GM15510 (cell line): ENCODE results near the gene COPRS.

ENCODE experiments used
- POLR2A ChIP-seq: IDR thresholded peaks from 3 replicates; pipeline ENCODE4 v1.6.1; 2011; ENCODE audit warnings: borderline replicate concordance; ENCODE audit not compliant: insufficient read length; ENCODE audit errors: extremely low read depth

Gene COPRS

DNA sequence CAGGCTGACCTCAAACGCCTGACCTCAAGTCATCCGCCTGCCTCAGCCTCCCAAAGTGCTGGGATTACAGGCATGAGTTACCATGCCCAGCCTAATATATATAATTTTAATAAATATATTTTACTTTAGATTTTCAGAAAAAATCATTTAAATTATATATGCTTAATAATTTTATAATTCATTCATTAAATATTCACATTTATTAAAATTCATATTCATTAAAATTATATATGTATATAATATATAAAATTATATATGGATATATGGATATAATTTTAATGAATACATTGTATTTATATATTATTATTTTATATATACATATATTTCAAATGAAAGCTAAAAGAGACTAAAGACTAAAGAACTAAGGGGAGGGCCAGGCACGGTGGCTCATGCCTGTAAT lies 29.4 kb downstream of the COPRS start:
- no peak for TF ChIP-seq POLR2A

- TF ChIP-seq POLR2A, result no peak
These were observed 32.9 kb downstream of the COPRS start for GRCh38 chr17:31825961-31826691.

DNA sequence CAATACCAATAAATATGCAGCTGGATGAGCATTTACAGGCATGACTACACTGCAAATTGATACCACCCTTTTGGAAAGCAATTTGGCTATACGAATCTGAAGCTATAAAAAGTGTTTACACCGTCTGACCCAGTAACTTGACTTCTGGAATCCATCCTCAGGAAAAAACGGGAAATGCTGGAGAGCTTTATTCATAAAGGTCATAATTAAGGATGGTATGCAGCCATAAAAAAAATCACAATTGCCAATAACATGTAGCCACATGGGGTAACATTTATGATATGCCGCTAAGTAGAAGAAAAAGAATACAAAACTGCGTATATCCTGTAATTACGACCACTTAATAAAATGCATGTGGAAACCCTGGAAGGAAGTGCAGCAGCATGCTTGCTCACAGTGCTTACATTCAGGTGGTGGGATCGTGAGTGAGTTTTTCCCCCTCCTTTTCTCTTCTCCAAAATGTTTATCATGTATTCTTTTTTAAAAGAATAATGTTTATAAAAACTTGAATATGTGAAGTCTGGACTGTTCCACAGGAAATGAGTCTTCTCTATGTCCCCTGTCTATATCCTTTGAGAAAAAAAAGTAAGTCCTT lies 34.2 kb downstream of the COPRS start:
- TF ChIP-seq POLR2A, result no peak

DNA sequence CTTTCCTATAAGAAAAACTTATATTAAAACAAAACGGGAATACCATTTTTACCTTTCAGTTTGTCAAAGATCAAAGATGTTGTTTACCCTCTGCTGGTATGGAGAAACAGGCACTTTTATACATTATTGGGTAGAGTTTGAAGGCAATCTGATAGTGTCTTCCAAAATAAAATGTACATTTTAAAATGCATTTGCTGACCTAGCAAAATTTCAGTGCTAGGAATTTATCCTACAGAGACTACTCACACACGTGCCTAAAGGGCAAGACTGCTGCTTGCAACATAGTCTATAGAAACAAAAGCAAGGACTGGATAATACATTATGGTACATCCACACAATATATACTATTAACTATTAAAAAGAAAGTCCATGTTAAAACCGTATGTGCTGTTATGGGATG lies 36.0 kb downstream of the COPRS start:
- TF ChIP-seq POLR2A, result no peak

GRCh38 chr17:31820691-31821435 lies 38.2 kb downstream of the COPRS start:
- TF ChIP-seq POLR2A, result no peak

- no peak for TF ChIP-seq POLR2A
These were observed 39.5 kb downstream of the COPRS start for GRCh38 chr17:31819578-31819977.

- no peak for TF ChIP-seq POLR2A
These were observed 43.8 kb downstream of the COPRS start for GRCh38 chr17:31815212-31815730.

- no peak for TF ChIP-seq POLR2A
These were observed 47.9 kb downstream of the COPRS start for GRCh38 chr17:31811101-31811500.

GRCh38 chr17:31808521-31809050 lies 50.5 kb downstream of the COPRS start:
- TF ChIP-seq POLR2A, result no peak

DNA sequence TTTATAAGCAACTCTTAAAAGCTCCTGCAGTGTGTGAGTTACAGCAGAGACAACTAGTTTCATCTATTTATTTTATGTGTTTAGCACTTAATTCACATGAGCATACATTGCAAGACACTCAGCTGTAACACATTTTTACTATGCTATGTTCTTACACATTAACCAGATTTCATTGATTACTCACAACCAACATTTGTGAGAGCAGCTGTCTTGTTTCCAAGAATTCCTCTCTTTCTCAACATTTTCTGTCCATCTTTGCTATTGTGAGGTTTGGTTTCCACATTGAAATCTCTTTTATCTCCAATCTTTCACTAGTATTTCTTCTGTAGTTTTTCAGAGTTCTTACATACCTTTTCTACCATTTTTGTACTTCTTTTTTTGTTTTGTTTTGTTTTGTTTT lies 51.2 kb downstream of the COPRS start:
- TF ChIP-seq POLR2A, result no peak

DNA sequence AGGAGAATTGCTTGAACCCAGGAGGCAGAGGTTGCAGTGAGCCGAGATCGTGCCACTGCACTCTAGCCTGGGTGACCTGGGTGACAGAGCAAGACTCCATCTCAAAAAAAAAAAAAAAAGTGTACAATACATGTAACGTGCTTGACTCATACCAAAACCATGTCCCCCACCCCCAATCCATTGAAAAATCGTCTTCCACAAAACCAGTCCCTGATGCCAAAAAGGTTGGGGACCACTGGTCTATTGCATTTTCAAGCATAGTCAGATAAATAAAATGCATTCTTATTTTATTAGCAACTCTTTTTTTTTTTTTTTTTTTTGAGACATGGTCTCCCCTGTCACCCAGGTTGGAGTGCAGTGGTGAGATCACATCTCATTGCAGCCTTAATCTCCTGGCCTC lies 52.1 kb downstream of the COPRS start:
- no peak for TF ChIP-seq POLR2A

DNA sequence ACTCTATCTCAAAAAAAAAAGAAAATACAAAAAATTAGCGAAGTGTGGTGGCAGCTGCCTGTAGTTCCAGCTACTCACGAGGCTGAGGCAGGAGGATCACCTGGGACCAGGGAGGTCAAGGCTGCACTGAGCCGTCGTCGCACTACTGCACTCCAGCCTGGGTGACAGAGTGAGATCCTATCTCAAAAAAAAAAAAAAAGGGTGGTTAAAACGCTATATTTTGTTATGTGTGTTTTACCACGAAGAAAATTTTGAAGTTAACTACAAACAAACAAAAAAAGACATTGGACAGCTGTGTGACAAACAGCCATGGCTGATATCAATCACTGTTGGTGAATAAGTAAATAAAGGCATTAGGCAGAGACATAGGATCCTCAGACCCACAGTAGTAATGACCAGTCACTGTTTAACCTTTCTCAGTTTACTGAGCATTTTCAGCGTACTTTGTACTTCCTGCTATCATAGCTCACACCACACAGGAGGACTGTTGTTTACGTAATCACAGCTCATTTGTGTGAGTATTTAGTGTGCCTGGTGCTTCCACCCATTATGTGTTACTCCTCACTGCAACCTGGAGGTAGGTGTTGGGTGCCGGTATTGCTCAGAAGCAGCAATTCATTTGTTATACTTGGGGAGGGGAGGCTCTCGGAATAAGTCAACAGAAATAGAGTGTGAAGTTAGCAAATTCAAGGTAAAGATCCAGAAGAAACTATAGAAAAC lies 55.4 kb downstream of the COPRS start:
- no peak for TF ChIP-seq POLR2A

GRCh38 chr17:31802502-31802901 lies 56.5 kb downstream of the COPRS start:
- TF ChIP-seq POLR2A, result no peak
